ENCODE data around the gene PDGFRA.

Gene PDGFRA

GRCh38 chr4:54228961-54229501 is at the start of gene PDGFRA:
Gene PDGFRA (plus strand): TSS chr4:54229293. CDS start chr4:54258769, 29,476 bp downstream.
- DNase-seq (ENCODE audit: low read depth in 2 of 2): no peak

GRCh38 chr4:54184581-54184980 is 44.5 kb upstream of the PDGFRA start:
- no peak for DNase-seq (ENCODE audit: low read depth in 2 of 2)

- DNase-seq (ENCODE audit: low read depth in 2 of 2): no peak
These were observed 43.9 kb upstream of the PDGFRA start for GRCh38 chr4:54185044-54185780.

GRCh38 chr4:54185866-54186265 is 43.2 kb upstream of the PDGFRA start:
- DNase-seq (ENCODE audit: low read depth in 2 of 2): no peak

- DNase-seq (ENCODE audit: low read depth in 2 of 2): no peak
These were observed 42.7 kb upstream of the PDGFRA start for GRCh38 chr4:54186371-54186770.

- no peak for DNase-seq (ENCODE audit: low read depth in 2 of 2)
These were observed 41.9 kb upstream of the PDGFRA start for GRCh38 chr4:54187148-54187547.

GRCh38 chr4:54189140-54189539 is 40.0 kb upstream of the PDGFRA start:
- no peak for DNase-seq (ENCODE audit: low read depth in 2 of 2)

- DNase-seq (ENCODE audit: low read depth in 2 of 2): no peak
These were observed 36.3 kb upstream of the PDGFRA start for GRCh38 chr4:54192811-54193210.

GRCh38 chr4:54197926-54198325 is 31.2 kb upstream of the PDGFRA start:
- no peak for DNase-seq (ENCODE audit: low read depth in 2 of 2)

- DNase-seq (ENCODE audit: low read depth in 2 of 2): no peak
These were observed 29.2 kb upstream of the PDGFRA start for GRCh38 chr4:54199919-54200318.

- DNase-seq (ENCODE audit: low read depth in 2 of 2): no peak
These were observed 19.5 kb upstream of the PDGFRA start for GRCh38 chr4:54209617-54210016.

- no peak for DNase-seq (ENCODE audit: low read depth in 2 of 2)
These were observed 16.1 kb upstream of the PDGFRA start for GRCh38 chr4:54213001-54213400.

- DNase-seq (ENCODE audit: low read depth in 2 of 2): no peak
These were observed 15.3 kb upstream of the PDGFRA start for GRCh38 chr4:54213761-54214160.

- DNase-seq (ENCODE audit: low read depth in 2 of 2): no peak
These were observed 13.6 kb upstream of the PDGFRA start for GRCh38 chr4:54215379-54216077.

- DNase-seq (ENCODE audit: low read depth in 2 of 2): peak; percentile 30 to 41
These were observed 11.2 kb upstream of the PDGFRA start for GRCh38 chr4:54217642-54218495.

GRCh38 chr4:54218736-54219135 is 10.4 kb upstream of the PDGFRA start:
- no peak for DNase-seq (ENCODE audit: low read depth in 2 of 2)

- DNase-seq (ENCODE audit: low read depth in 2 of 2): no peak
These were observed 4.0 kb upstream of the PDGFRA start for GRCh38 chr4:54224996-54225597.

GRCh38 chr4:54225598-54226403 is 3.3 kb upstream of the PDGFRA start:
- no peak for DNase-seq (ENCODE audit: low read depth in 2 of 2)

GRCh38 chr4:54226404-54227255 is 2.5 kb upstream of the PDGFRA start:
- no peak for DNase-seq (ENCODE audit: low read depth in 2 of 2)
